Measurements from ENCODE around the gene TIAM1.

- TF ChIP-seq CTCF (IDR thresholded peaks at IDR 0.05) (no peak), POLR2A (IDR thresholded peaks at IDR 0.05) (no peak)
Observed at GRCh38 chr21:31137960-31138359, 206.1 kb downstream of the TIAM1 start.

All from lower leg skin (tissue), 3 donors.